Measurements from ENCODE around the gene CCDC97.
A peak's percentile ranks its signal among the peaks of the same experiment; 100 is the strongest.

The CCDC97 gene

GRCh38 chr19:41320185-41320518 lies 10.2 kb downstream of the CCDC97 start:
- DNase-seq = no peak

- DNase-seq = no peak
These were observed 10.6 kb downstream of the CCDC97 start for GRCh38 chr19:41320568-41320967.

- no peak for DNase-seq
These were observed 11.2 kb downstream of the CCDC97 start for GRCh38 chr19:41321204-41321599.

- peak in 3 of 14 donors; percentile 8 to 29 (median 14) for DNase-seq
These were observed 11.8 kb downstream of the CCDC97 start for GRCh38 chr19:41321600-41322270.

GRCh38 chr19:41322451-41322850 lies 12.5 kb downstream of the CCDC97 start:
- no peak for DNase-seq

GRCh38 chr19:41323023-41323422 lies 13.1 kb downstream of the CCDC97 start:
- no peak for DNase-seq

- DNase-seq = peak in 3 of 14 donors; percentile 4 to 54 (median 10)
These were observed 13.6 kb downstream of the CCDC97 start for GRCh38 chr19:41323430-41324125.

GRCh38 chr19:41324231-41324702 lies 14.3 kb downstream of the CCDC97 start:
- DNase-seq = peak in 3 of 14 donors; percentile 4 to 16 (median 6)

GRCh38 chr19:41324921-41325639 lies 15.1 kb downstream of the CCDC97 start:
- DNase-seq = peak in 3 of 14 donors; percentile 9 to 28 (median 18)

GRCh38 chr19:41325640-41325946 lies 15.6 kb downstream of the CCDC97 start:
- peak in 3 of 14 donors; percentile 5 to 26 (median 24) for DNase-seq

GRCh38 chr19:41325947-41326706 lies 16.2 kb downstream of the CCDC97 start:
- peak in 1 of 14 donors; percentile 22 for DNase-seq

GRCh38 chr19:41327076-41327575 lies 17.2 kb downstream of the CCDC97 start:
- DNase-seq = no peak

GRCh38 chr19:41327576-41328156 lies 17.7 kb downstream of the CCDC97 start:
- peak in 7 of 14 donors; percentile 13 to 68 (median 51) for DNase-seq

- peak in 1 of 14 donors; percentile 61 for DNase-seq
These were observed 18.3 kb downstream of the CCDC97 start for GRCh38 chr19:41328157-41328841.

GRCh38 chr19:41328842-41329225 lies 18.9 kb downstream of the CCDC97 start:
- peak in 8 of 14 donors; percentile 9 to 61 (median 32) for DNase-seq

GRCh38 chr19:41330481-41330880 lies 20.5 kb downstream of the CCDC97 start:
- no peak for DNase-seq

- no peak for DNase-seq
These were observed 21.1 kb downstream of the CCDC97 start for GRCh38 chr19:41330946-41331678.

- no peak for DNase-seq
These were observed 22.0 kb downstream of the CCDC97 start for GRCh38 chr19:41332000-41332399.

- DNase-seq = no peak
These were observed 22.5 kb downstream of the CCDC97 start for GRCh38 chr19:41332468-41332867.

GRCh38 chr19:41334793-41335192 lies 24.8 kb downstream of the CCDC97 start:
- no peak for DNase-seq

GRCh38 chr19:41335467-41335866 lies 25.5 kb downstream of the CCDC97 start:
- no peak for DNase-seq

All from C1 segment of cervical spinal cord (tissue), 14 donors.